Smooth muscle cell (in vitro differentiated cells): ENCODE measurements around the gene P2RY8. TPM values are rescaled to one million over a fixed set of nuclear protein-coding genes. Genes with fewer than 3 reads are reported as not detected.
"Not testable (repeated sequence)": the region's sequence is repeated elsewhere in the genome, so short reads cannot be mapped to it uniquely, and the experiment has no call there.

Experiments
- DNase-seq: peaks from one replicate; lab custom pipeline; 2025; ENCODE audit not compliant: unreplicated experiment; lab: John Stamatoyannopoulos, UW
- H2AFZ ChIP-seq: fragments of 200-600 bp; sonication (generic); 2 replicates; pipeline ENCODE4 v1.6.0; 2016; ENCODE audit warnings: antibody characterized with exemption, low read depth, mild to moderate bottlenecking
- H3F3A ChIP-seq: fragments of 200-600 bp; sonication (generic); 2 replicates; pipeline ENCODE4 v1.6.0; 2017; ENCODE audit warnings: antibody characterized with exemption, low read depth
- H3K27ac ChIP-seq: fragments of 200-600 bp; sonication (generic); 2 replicates; pipeline ENCODE4 v1.5.1; 2016; ENCODE audit warnings: low read depth, mild to moderate bottlenecking
- H3K27me3 ChIP-seq: fragments of 200-600 bp; sonication (generic); 2 replicates; pipeline ENCODE4 v1.6.1; 2016; ENCODE audit warnings: low read depth, mild to moderate bottlenecking
- H3K36me3 ChIP-seq: fragments of 200-600 bp; sonication (generic); 2 replicates; pipeline ENCODE4 v1.5.1; 2016; ENCODE audit warnings: low read depth
- H3K4me1 ChIP-seq: fragments of 200-600 bp; sonication (generic); 2 replicates; pipeline ENCODE4 v1.5.1; 2016; ENCODE audit warnings: low read depth
- H3K4me2 ChIP-seq: fragments of 200-600 bp; sonication (generic); 2 replicates; pipeline ENCODE4 v1.6.0; 2016; ENCODE audit warnings: mild to moderate bottlenecking
- H3K4me3 ChIP-seq: fragments of 200-600 bp; sonication (generic); 2 replicates; pipeline ENCODE4 v1.5.1; 2016; ENCODE audit warnings: mild to moderate bottlenecking
- H3K79me2 ChIP-seq: fragments of 200-600 bp; sonication (generic); 2 replicates; pipeline ENCODE4 v1.6.0; 2016; ENCODE audit warnings: low read depth, mild to moderate bottlenecking
- H3K9ac ChIP-seq: fragments of 200-600 bp; sonication (generic); 2 replicates; pipeline ENCODE4 v1.6.0; 2016; ENCODE audit warnings: low read depth
- H3K9me3 ChIP-seq: fragments of 200-600 bp; sonication (generic); replicated peaks from 2 replicates; pipeline ENCODE4 v1.5.1; 2016; ENCODE audit warnings: low read depth
- H4K20me1 ChIP-seq: fragments of 200-600 bp; sonication (generic); 2 replicates; pipeline ENCODE4 v1.6.0; 2016; ENCODE audit warnings: low read depth
- CTCF ChIP-seq: fragments of 200-600 bp; sonication (generic); IDR thresholded peaks from 2 replicates; pipeline ENCODE4 v1.5.1; 2017; ENCODE audit warnings: borderline replicate concordance, mild to moderate bottlenecking, antibody characterized with exemption; ENCODE audit not compliant: insufficient read depth, poor library complexity, severe bottlenecking
- WGBS: methylation state at CpG from one replicate; pipeline ENCODE4 v1.1.7; 2016; ENCODE audit warnings: low lambda C conversion rate; 5-methylcytosine and 5-hydroxymethylcytosine counted together
- polyA plus RNA-seq: library from polyadenylated mRNA; unstranded; fragments of >200 nt; fragmentation: Nextera tagmentation; extraction: Ambion mirVana; gene quantifications from 2 replicates; pipeline ENCODE4 v1.2.1, GENCODE V29; 2016
- total RNA-seq: library from RNA; depleted of rRNA; stranded (reverse); fragments of >200 nt; gene quantifications from 2 replicates; pipeline ENCODE4 v1.2.3, GENCODE V29; 2014

P2RY8 gene
- total and polyA plus RNA-seq, 2 experiments from 2014 or later, result not detected

GRCh38 chrX:1524874-1525582 lies 12.0 kb downstream of the P2RY8 start:
- DNase-seq, result no peak
- Histone ChIP-seq H3K27ac (no peak overlapping the region), H2AFZ (no peak overlapping the region), H3K36me3 (no peaks in the 10 kb centered on the region), H3K9me3 (no peaks in the 10 kb centered on the region), H3K79me2 (no peaks in the 10 kb centered on the region), H4K20me1 (no peaks in the 10 kb centered on the region), H3K9ac (no peak overlapping the region), H3K27me3 (no peaks in the 10 kb centered on the region), H3K4me2 (no peak overlapping the region), H3F3A (no peaks in the 10 kb centered on the region), H3K4me1 (no peaks in the 10 kb centered on the region), H3K4me3 (no peak overlapping the region)
- TF ChIP-seq CTCF, result no peak
- 82% methylated on average over 4 of the region's 4 CpGs for WGBS

GRCh38 chrX:1522905-1523304 lies 14.1 kb downstream of the P2RY8 start:
- not testable (repeated sequence) for DNase-seq, H3K27me3 ChIP-seq, H4K20me1 ChIP-seq, H3K36me3 ChIP-seq, H3K4me1 ChIP-seq, H3K27ac ChIP-seq, H3K4me2 ChIP-seq, H3K79me2 ChIP-seq, H3F3A ChIP-seq, H3K9ac ChIP-seq, H2AFZ ChIP-seq, H3K9me3 ChIP-seq, H3K4me3 ChIP-seq
- 83% methylated on average over 4 of the region's 4 CpGs for WGBS

- H3K4me2 ChIP-seq, result no peak overlapping the region
- H3F3A ChIP-seq, result no peaks in the 10 kb centered on the region
- no peak overlapping the region for H3K9ac ChIP-seq
- no peak for TF ChIP-seq CTCF
- H3K4me3 ChIP-seq, result no peak overlapping the region
- H3K27me3 ChIP-seq, result no peaks in the 10 kb centered on the region
- H3K79me2 ChIP-seq, result no peaks in the 10 kb centered on the region
- H3K9me3 ChIP-seq, result no peaks in the 10 kb centered on the region
- H3K36me3 ChIP-seq, result no peaks in the 10 kb centered on the region
- no peak overlapping the region for H3K27ac ChIP-seq
- DNase-seq, result no peak
- H2AFZ ChIP-seq, result no peak overlapping the region
- H3K4me1 ChIP-seq, result no peaks in the 10 kb centered on the region
- no peaks in the 10 kb centered on the region for H4K20me1 ChIP-seq
- WGBS, result 58% methylated on average over 13 of the region's 13 CpGs
These were observed 15.5 kb downstream of the P2RY8 start for GRCh38 chrX:1521459-1521956.

GRCh38 chrX:1520350-1520749 lies 16.6 kb downstream of the P2RY8 start:
- Histone ChIP-seq H3K36me3 (no peaks in the 10 kb centered on the region), H3K4me1 (no peaks in the 10 kb centered on the region), H3K4me2 (no peak overlapping the region), H3K4me3 (no peak overlapping the region), H3K9ac (no peak overlapping the region), H4K20me1 (no peaks in the 10 kb centered on the region), H3K27ac (no peak overlapping the region), H3K27me3 (no peaks in the 10 kb centered on the region), H3K9me3 (no peaks in the 10 kb centered on the region), H3F3A (no peaks in the 10 kb centered on the region), H3K79me2 (no peaks in the 10 kb centered on the region), H2AFZ (no peak overlapping the region)
- DNase-seq, result no peak
- 95% methylated on average over 2 of the region's 2 CpGs for WGBS
- no peak for TF ChIP-seq CTCF
